Left forelimb (tissue), 1 donor: ENCODE results near the gene ANKRD23.
"Not testable (repeated sequence)": the region's sequence is repeated elsewhere in the genome, so short reads cannot be mapped to it uniquely, and the experiment has no call there.

Source experiments
- DNase-seq: peaks from one replicate; pipeline ENCODE4 v3.0.0-alpha.2; 2018; ENCODE audit warnings: low spot score

Gene ANKRD23

DNA sequence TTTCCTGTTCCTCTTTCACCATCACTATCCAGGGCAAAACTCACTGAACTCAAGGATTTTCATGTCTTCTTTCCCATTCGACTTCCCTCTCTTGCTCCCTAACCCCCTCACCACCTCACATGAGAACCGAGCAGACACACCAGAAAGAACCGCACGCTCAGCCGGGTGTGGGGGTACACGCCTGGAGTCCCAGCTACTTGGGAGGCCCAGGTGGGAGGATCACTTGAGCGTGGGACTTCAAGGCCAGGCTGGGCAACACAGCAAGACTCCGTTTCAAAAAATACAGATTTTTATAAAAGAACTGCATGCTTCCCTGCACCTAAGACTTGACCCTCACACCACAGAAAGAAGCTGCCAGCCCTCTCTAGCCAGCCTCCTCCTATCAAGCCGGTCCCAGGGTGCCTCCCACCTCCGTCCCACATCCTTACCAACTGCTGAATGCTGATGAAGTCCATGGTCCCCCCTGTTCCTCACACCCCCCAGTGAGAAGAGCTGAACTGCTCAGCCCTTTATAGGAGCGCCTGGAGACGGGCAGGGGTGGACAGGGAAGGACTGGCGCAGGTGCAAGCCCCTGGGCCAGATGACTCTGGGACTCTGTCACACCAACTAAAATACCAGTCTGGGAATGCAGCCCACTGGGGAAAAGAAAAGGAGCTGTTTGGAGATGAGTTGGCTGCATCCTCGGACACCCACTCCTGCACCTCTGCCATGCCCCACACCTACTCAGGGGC lies at the start of gene ANKRD23:
ANKRD23 (minus strand) TSS at position 484 of the 731 bp plus-strand sequence; CDS start at position 455, 29 bp downstream.
- DNase-seq, result no peak

DNA sequence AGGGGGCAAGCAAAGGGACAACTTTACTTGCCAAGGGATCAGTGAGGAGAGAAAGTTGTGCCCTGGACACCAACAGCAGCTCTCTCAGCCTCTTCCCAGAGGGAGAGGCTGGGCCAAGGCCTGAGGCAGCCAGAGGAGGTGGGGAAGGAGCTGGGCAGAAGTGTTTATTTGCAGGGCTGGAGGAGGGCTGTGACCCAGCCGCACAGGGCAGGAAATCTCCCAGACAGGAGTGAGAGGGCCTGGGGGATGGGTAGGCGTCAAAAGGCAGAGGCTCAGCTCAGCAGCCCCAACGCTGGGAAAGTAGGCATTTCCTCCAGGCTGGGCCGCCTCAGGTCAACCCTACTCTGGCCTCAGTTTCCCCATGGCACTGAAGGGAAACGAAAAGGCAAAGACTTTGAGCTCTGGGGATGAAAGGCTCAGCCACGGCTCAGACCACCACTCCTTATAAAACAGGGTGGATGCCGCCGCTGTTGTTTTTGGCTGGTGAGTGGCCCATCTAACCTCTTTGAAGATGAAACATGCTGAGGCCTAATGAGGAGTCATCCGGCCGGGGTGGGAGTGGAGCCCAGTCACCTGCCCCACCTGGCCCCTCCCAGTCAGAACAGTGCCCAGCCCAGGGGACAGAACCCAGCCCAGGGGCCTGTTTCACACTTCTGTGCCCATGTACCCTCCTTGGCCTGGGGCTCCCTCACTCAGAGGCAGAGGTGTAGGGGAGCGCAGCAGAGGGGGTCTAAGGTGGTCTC lies 47.9 kb upstream of the ANKRD23 start:
- no peak for DNase-seq

DNA sequence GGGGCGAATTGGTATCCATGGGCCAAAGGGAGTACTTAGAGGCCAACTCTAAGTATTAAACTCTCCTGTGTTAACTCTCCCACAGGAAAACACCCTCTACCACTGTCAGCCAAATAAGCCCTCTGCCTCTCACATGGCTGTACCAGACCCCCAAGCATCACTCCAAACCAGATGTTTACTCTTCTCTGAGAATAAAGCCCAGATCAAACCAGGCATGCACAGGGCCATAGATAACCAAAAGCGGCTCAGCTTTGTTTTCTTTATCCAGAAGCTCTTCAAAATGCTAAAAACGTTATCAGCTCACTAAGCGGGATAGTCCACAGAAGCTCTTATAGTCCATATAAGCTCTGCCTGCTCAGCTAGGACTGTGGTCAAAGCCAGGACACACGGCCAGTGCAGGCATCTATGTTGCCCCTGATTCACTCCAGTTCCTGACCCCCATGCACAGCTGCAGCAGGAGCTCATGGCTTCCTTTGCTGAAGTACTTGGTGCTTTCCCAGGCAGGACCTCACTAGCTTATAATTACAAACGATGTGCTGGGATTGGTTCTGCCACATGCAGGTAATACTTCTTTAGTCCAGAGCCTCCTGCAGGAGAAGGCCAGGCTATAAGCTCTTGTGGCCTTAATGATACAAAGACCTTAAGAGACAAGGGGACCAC lies 47.0 kb upstream of the ANKRD23 start:
- DNase-seq, result no peak

DNA sequence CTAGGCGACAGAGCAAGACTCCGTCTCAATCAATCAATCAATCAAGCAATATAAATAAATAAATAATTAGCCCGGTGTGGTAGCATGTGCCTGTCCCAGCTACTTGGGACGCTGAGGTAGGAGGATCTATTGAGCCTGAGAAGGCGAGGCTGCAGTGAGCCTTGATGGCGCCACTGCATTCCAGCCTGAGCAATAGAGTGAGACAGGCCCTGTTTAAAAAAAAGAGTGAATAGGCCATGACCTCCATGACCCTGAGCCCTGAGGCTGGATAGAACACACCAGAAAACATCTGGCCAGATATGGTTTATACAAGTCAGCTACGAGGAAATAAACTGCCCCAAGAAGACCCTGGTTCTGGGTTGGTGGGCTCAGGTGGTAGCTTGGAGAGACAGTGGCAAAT lies 46.4 kb upstream of the ANKRD23 start:
- no peak for DNase-seq

DNA sequence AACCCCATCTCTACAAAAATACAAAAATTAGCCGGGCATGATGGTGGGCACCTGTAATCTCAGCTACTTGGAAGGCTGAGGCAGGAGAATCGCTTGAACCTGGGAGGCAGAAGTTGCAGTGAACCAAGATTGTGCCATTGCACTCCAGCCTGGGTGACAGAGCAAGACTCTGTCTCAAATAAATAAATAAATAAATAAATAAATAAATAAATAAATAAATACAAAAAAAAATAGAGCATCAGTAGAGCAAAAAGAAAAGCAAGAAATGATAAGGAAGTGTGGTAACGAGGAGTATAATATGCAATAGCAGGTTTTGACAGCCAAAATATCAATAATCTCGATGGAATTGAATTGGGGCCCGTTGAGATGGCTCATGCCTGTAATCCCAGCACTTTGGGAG lies 45.7 kb upstream of the ANKRD23 start:
- not testable (repeated sequence) for DNase-seq

DNA sequence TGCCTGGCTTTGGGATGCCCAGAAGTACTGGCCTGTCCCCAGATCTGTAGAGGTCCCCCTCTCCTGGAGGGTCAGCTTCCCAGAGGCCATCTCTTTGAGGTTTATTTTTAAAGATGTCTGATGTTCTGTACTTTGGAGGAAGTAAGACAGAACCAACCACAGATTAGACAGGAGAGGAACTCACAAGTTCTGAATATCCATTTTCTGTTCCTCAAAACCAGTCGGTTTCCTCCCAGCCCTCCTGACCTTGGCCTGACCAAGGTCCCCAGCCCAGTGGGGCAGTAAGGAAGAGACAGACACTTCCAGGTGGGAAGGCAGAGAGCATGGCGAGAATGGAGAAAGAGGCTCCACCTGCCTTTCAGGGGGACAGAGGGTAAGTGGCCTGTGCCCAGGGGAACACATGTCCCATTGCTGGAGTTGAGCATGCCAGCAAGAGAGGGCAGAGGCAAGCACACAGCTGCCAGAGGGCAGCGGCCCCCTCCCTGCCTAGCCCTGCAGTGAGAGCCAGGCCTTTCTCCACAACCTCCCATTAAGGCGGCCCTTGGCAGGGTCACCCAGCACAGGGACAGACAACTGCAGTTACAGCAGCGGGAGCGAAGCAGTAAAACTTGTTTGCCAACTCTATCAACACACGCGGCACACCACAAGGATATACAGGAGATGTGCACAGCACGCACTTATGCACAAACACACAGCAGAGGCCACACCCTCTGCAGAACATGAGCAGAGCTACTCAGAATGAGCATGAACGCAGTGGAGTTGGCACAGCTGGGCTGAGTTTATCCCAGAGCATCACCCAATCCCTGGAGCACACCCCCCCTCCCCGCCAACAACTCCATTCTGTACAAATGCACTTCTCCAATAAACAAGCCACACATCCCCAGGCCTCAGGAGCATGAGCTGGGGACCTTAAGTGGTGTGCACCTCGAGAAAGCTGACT lies 44.5 kb upstream of the ANKRD23 start:
- no peak for DNase-seq

DNA sequence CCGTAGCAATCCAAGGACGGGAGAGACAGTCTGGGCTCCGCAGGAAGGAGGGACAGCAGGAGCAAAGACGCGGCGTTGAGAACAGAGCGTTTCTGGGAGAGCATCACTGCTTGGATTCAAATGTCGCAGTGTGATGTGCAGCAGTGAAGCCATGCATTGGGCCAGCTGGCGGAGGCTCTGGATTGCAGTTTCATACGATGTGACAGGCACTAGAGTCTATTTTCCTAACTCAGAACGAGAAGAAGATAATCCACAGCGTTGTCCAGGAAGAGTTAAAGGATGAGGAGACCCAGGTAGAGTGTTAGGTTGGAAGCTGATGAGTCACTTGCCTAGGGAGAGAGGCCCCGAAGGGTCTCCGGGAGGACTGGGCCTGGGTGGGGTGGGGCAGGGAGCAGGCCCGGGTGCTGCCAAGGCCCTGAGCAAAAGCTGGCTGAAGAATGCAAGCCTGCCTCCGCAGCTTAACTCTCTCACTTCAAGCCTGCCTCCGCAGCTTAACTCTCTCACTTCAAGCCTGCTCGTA lies 43.7 kb upstream of the ANKRD23 start:
- DNase-seq, result no peak

DNA sequence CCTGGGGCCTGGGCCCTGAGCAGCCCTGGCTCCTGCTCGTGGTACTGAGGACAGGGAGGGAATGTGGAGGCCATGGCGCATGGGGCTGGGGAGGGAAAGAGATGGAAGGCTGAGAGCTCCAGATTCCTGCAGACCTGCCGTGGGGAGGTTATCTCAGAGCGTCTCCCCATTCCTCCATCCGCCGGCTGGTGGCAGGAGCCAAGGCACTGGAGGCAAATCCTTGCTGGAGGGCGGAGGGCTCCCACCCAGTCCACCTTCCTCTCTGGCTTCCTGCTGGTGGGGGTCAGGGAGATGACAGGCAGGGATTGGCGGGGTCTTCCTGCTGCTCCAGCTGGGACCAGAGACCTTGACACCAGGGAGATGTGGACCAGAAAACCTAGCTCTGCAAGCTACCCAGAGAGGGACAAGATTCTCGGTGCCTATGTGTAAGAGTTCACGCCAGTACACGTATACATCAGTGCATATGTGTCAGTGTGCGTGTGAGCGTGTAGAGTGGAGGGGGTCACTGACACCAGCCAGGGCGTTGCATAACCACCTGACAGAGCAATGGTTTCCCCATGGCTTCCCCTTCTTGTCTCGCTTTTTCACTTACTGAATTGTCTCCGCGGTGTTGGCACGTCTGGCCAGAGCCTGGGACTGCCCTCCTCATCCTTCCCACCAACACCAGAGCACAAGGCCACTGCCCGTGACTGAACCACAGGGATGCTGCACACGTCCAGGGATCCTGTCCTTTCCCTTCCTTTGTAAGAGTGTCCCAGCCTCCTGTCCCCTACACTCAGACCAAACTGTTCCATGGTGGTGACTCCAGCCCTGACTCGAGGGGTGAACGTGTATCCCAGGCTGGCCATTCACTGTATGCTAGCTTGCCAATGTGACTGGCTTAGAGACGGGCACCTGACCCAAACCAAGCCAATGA lies 41.9 kb upstream of the ANKRD23 start:
- DNase-seq, result no peak

DNA sequence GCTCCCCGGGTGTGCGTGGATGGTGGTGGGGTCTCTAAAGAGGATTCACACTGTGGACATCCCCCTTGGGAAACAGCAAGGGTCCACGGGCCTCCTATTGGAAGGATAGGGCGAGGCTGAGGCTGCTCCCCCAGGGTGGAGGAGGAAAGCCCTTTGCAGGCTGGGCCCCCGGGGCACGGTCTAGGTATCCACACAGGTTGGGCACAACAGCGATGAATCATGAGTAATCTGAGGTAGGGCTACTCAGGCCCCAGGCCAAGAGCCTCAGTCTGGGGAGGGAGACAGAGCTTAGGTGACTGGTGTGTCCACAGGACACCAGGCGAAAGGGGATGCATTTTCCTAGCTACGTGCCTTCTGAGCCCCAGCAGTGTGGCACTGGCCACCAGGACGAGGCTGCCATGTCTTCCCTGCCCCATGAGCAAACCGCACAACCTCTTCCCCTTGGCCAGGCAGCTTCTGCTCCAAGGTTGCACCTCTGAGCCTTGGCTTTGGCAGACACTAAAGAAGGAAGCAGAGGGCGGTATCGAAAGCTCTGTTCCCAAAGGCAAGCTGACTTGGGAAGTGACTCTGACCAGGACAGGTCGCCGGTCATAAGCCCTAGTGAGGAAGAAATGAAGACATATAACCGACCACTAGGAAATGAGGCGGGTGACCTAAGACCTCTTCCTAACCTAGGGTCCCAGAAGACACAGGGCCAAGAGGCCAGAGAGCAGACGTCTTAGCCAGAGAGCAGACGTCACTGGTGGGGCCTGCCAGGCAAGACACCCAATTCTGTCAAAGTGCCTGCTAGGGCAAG lies 40.7 kb upstream of the ANKRD23 start:
- DNase-seq, result no peak

DNA sequence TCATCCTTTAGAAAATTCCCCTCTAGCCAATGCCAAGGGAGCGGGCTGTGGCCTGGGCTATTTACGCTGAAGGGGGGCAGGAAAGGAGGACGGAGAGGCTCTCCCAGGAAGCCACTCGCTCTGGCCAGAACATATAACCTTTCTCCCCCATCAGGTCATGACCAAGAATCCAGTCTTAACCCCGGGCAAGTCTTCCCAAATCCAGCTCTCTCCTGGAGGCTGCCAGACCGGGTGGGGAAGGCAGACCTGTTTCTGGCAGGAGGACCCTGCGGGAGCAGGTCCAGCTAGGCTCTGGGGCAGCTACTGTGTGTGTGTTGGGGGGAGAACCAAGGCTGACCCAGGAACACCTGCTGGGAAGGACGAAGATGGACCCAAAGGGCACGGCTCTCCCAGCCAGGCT lies 39.5 kb upstream of the ANKRD23 start:
- no peak for DNase-seq

DNA sequence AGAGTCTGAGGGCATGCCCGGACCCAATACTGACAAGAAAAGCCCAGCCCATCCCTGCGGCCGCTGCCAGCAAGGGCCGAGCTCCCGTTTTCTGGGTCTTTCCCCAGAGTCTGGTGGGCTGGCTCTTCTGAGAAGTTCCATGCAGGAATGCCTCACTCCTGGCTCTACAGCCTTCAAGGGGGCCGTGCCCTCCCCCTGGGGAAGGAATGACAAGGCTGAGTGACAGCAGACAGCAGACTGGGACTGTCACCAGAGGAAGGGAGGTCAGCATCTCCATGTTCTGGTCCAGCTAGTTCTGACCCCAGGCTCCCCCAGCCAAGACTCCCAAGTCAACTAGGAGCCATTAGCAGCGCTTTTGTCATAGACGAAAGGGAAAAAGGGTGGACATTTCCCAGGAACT lies 39.1 kb upstream of the ANKRD23 start:
- DNase-seq, result no peak

DNA sequence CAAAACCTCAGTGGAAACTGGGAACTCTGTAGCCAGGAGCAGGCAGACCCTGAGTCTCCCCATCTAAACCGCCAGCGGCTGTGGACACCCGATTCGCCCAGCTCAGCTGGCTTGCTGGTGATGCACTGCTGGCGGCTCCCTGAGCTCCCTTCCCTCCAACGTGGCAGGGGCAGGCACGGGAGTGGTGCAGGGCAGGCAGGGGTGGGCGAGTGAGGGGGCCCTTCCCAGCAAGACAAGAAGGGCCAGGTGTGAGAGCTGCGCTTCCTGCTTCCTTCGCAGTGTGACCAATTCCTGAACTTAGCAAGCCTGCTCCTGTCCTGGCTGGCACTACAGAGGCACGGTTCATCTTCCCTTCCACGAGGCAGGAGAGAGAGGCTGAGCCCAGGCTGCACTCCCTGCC lies 38.4 kb upstream of the ANKRD23 start:
- DNase-seq, result no peak

DNA sequence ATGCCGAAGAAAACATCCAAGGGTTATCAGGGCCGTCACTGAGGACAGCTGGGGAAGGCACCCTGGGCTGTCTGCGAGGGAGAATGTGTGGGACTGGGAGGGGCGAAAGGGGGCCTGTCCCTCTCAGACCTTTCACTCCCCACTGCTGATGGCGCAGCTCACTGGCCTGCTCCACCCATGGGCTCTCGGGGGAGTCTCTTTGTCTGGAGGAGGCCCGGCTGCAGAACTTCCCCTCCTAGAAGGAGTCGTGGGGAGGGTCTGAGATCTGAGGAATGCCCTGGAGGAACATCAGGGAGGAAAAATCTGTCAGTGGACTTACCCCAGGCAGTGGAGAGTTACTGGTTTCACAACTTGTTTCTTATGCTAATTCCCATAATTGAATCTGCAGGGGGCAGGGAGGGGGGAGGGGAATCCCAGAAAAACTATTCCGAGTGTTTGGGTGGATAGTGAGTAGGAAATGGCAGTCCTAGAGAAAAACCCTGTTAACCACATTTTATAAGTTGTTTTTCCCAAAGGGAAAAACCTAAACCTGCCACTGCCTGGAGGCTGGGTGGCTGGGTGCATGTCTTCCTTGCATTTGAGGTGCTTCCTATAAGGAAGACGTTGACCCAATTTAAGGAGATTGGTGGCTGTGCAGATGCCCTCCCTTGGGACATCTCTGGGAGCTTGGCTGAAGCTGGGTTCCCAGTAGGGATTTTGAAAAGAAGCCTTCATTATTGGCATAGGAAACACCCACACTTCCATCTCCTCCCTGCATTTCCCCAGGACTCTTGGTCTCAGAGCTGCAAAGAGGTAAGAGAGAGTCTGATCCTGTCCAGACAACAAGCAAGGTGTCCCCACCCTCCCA lies 37.8 kb upstream of the ANKRD23 start:
- no peak for DNase-seq

DNA sequence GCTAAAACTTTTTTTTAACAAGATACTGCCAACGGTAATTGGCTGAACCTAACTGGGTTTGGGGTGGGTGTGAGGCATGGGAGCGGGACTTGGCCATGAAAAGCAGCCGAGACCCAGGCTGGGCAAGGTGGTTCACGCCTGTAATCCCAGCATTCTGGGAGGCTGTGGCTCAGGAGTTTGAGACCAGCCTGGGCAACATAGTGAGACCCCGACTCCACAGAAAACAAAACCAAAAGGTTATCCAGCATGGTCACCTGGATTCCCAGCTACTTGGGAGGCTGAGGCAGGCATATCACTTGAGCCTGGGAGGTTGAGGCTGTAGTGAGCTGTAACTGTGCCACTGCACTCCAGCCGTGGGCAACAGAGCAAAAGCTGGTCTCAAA lies 37.1 kb upstream of the ANKRD23 start:
- DNase-seq, result no peak

DNA sequence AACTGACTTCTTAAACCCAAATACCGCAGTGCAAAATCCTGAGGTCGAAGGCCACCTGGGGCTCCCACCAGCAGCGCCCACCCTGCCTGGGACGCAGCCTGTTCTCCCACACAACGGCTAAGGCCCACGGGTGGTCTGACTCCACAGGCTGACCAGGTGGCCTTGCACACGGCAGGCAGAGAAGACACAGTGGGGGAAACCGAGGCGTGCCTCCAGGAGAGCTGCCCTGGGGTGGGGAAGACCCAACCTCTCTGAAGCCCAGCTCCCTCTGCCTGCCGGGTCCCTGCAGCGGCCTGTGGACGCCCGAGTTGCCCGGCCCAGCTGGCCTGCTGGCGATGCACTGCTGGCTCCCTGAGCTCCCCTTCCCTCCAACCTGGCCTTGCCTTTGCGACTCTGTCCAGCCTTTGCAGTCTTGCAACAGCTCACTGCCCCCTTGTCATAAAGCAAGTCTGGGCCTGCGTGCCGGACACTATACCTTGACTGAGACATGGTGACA lies 35.8 kb upstream of the ANKRD23 start:
- no peak for DNase-seq

DNA sequence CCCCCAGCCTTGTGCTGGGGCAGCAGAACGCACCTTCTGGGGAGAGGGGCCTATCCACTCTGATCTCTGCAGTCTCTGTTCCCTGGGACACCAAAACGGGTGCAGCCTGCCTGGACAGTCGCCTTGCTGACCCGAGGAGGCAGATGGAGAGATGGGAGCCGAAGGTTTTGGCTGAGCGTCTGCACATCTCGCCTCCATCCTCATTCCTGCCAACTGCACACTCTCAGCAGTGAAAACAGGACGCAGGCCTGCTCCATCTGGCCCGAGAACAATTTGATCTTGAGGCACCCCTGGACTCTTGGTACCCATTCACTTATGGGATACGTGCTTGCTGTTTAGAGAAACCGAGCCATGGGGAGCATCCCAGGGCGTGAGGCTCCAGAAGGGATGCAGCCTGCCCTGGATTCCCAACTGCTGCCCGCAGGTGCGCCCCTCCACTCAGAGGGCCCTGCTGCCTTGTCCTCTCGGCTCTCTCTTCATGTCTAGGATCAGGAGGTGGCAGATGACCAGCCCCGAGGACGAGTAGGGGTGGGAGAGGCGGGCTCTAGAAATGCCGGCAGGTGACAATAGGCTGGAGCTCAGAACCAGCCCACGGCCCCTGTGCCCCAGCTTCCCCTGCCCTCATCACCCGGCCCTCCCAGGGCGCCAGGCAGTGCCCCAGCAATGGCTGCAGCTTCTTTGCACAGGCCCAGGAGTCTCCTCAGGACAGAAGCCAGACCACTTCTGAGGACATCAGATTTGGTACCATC lies 35.1 kb upstream of the ANKRD23 start:
- no peak for DNase-seq

DNA sequence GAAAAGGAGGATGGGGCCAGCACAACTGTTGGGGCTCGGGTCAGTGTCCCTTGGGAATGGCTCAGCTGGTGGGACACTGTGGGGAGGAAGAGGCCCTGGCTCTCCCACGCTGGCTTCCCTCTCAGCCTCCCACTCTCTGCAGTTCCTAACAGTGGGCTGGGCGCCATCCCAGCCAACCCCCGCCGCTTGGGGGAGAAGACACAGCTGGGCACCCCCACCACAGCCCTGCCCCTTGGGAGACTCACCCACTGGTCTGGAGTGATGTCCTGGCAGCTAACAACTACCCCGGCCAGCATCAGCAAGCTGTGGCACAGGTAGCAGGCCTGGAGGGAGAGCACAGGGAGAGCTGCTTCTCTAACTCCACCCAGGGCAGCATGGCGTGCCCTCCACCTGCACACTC lies 34.4 kb upstream of the ANKRD23 start:
- no peak for DNase-seq

DNA sequence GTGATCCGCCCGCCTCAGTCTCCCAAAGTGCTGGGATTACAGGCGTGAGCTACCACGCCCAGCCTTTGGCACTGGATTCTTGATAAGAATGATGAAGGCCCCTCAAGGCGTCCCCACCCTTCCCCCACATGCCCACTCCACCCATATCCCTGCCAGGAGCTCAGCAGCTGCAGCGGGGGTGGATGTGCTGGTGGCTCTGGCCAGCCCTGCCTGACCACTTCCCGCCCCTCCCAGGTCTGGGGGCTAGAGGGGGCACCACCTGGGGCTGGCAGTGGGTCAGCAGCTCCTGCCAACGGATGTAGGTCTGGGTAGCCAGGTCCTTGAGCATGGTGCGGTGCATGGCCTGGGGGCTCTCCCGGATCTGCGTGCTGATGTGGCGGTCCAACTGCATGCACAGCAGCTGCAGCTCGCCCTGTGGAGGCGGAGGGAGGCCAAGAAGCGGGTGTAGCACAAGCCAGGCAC lies 33.8 kb upstream of the ANKRD23 start:
- no peak for DNase-seq
